ENCODE results near the gene DIP2C.
"Not testable (repeated sequence)": the region's sequence is repeated elsewhere in the genome, so short reads cannot be mapped to it uniquely, and the experiment has no call there.

DIP2C gene

GRCh38 chr10:364267-364775, 325.1 kb downstream of the DIP2C start:
- no peak for DNase-seq

- DNase-seq = no peak
Measured at GRCh38 chr10:363152-363551, 326.3 kb downstream of the DIP2C start.

- peak; percentile 44 for DNase-seq
Measured at GRCh38 chr10:361203-362081, 328.0 kb downstream of the DIP2C start.

- DNase-seq = peak; percentile 85
Measured at GRCh38 chr10:360653-361052, 328.8 kb downstream of the DIP2C start.

- no peak for DNase-seq
Measured at GRCh38 chr10:359762-360161, 329.7 kb downstream of the DIP2C start.

- no peak for DNase-seq
Measured at GRCh38 chr10:359093-359492, 330.4 kb downstream of the DIP2C start.

GRCh38 chr10:357201-357950, 332.1 kb downstream of the DIP2C start:
- DNase-seq = no peak

- DNase-seq = no peak
Measured at GRCh38 chr10:356452-356851, 333.0 kb downstream of the DIP2C start.

GRCh38 chr10:354901-355617, 334.4 kb downstream of the DIP2C start:
- DNase-seq = no peak

- no peak for DNase-seq
Measured at GRCh38 chr10:352476-353235, 336.8 kb downstream of the DIP2C start.

GRCh38 chr10:351770-352334, 337.6 kb downstream of the DIP2C start:
- DNase-seq = no peak

- no peak for DNase-seq
Measured at GRCh38 chr10:350981-351501, 338.4 kb downstream of the DIP2C start.

- DNase-seq = no peak
Measured at GRCh38 chr10:349081-349480, 340.4 kb downstream of the DIP2C start.

- no peak for DNase-seq
Measured at GRCh38 chr10:348456-348855, 341.0 kb downstream of the DIP2C start.

GRCh38 chr10:347774-348173, 341.7 kb downstream of the DIP2C start:
- DNase-seq = not testable (repeated sequence)

GRCh38 chr10:347190-347589, 342.3 kb downstream of the DIP2C start:
- not testable (repeated sequence) for DNase-seq

GRCh38 chr10:344582-345200, 344.8 kb downstream of the DIP2C start:
- no peak for DNase-seq

GRCh38 chr10:343231-344220, 345.9 kb downstream of the DIP2C start:
- no peak for DNase-seq

- DNase-seq = no peak
Measured at GRCh38 chr10:341081-341740, 348.3 kb downstream of the DIP2C start.

Measured in NCI-H774 (cell line).